Activated naive CD4-positive, alpha-beta T cell treated with anti-CD3 and anti-CD28 coated beads, Interleukin-2, amount 50 U/mL, for 24 hours (primary cell): ENCODE data around the gene DOCK2.

ENCODE experiments used
- H3K27ac Mint-ChIP-seq: one replicate; pipeline ENCODE4 v1.8.0; 2021; ENCODE audit warnings: mild to moderate bottlenecking, mixed read lengths
- H3K27me3 Mint-ChIP-seq: one replicate; pipeline ENCODE4 v1.8.0; 2021; ENCODE audit warnings: mixed read lengths
- H3K36me3 Mint-ChIP-seq: one replicate; pipeline ENCODE4 v1.8.0; 2021; ENCODE audit warnings: mixed read lengths
- H3K4me1 Mint-ChIP-seq: one replicate; pipeline ENCODE4 v1.8.0; 2021; ENCODE audit warnings: mixed read lengths
- H3K4me3 Mint-ChIP-seq: one replicate; pipeline ENCODE4 v1.8.0; 2021; ENCODE audit warnings: mild to moderate bottlenecking, mixed read lengths
- H3K9me3 Mint-ChIP-seq: one replicate; pipeline ENCODE4 v1.8.0; 2021; ENCODE audit warnings: mixed read lengths

Gene DOCK2

GRCh38 chr5:170103447-170103846 lies 466.4 kb downstream of the DOCK2 start:
- Mint-ChIP-seq H3K36me3 (no peaks in the 10 kb centered on the region), H3K9me3 (no peaks in the 10 kb centered on the region), H3K27ac (no peak overlapping the region), H3K27me3 (peaks cover 5% of the 10 kb centered on the region), H3K4me3 (no peak overlapping the region), H3K4me1 (no peaks in the 10 kb centered on the region)

GRCh38 chr5:170104299-170104698 lies 467.2 kb downstream of the DOCK2 start:
- H3K9me3 Mint-ChIP-seq = no peaks in the 10 kb centered on the region
- H3K27ac Mint-ChIP-seq = no peak overlapping the region

GRCh38 chr5:170104710-170105109 lies 467.6 kb downstream of the DOCK2 start:
- no peaks in the 10 kb centered on the region for H3K36me3 Mint-ChIP-seq
- no peaks in the 10 kb centered on the region for H3K4me1 Mint-ChIP-seq
- no peaks in the 10 kb centered on the region for H3K9me3 Mint-ChIP-seq
- H3K27me3 Mint-ChIP-seq = peaks cover 5% of the 10 kb centered on the region
- no peak overlapping the region for H3K4me3 Mint-ChIP-seq
- no peak overlapping the region for H3K27ac Mint-ChIP-seq

More at GRCh38 chr5:170104299-170104698, 467.2 kb downstream of the DOCK2 start:
- Mint-ChIP-seq H3K4me1 (no peaks in the 10 kb centered on the region), H3K4me3 (no peak overlapping the region), H3K27me3 (peaks cover 5% of the 10 kb centered on the region), H3K36me3 (no peaks in the 10 kb centered on the region)

GRCh38 chr5:170105642-170106611 lies 468.9 kb downstream of the DOCK2 start, which contains the start of gene FOXI1:
Gene FOXI1 (plus strand): TSS chr5:170105897. CDS start chr5:170105958, 61 bp downstream.
- Mint-ChIP-seq H3K27me3 (peaks cover 5% of the 10 kb centered on the region), H3K4me3 (no peak within 1 kb of the TSS), H3K27ac (no peak within 1 kb of the TSS), H3K9me3 (no peaks in the 10 kb centered on the region), H3K4me1 (no peaks in the 10 kb centered on the region), H3K36me3 (no peaks in the 10 kb centered on the region)

- H3K27ac Mint-ChIP-seq = no peak overlapping the region
- peaks cover 5% of the 10 kb centered on the region for H3K27me3 Mint-ChIP-seq
- H3K4me1 Mint-ChIP-seq = no peaks in the 10 kb centered on the region
- no peaks in the 10 kb centered on the region for H3K36me3 Mint-ChIP-seq
- H3K9me3 Mint-ChIP-seq = no peaks in the 10 kb centered on the region
- H3K4me3 Mint-ChIP-seq = no peak overlapping the region
These were observed 470.6 kb downstream of the DOCK2 start for GRCh38 chr5:170107674-170108073.

GRCh38 chr5:170108266-170108785 lies 471.3 kb downstream of the DOCK2 start:
- no peak overlapping the region for H3K4me3 Mint-ChIP-seq
- peaks cover 5% of the 10 kb centered on the region for H3K27me3 Mint-ChIP-seq
- no peaks in the 10 kb centered on the region for H3K36me3 Mint-ChIP-seq
- no peaks in the 10 kb centered on the region for H3K9me3 Mint-ChIP-seq
- no peak overlapping the region for H3K27ac Mint-ChIP-seq
- H3K4me1 Mint-ChIP-seq = no peaks in the 10 kb centered on the region

- peaks cover 3% of the 10 kb centered on the region for H3K27me3 Mint-ChIP-seq
These were observed 472.3 kb downstream of the DOCK2 start for GRCh38 chr5:170109059-170110031.

GRCh38 chr5:170110403-170111087 lies 473.5 kb downstream of the DOCK2 start:
- H3K9me3 Mint-ChIP-seq = no peaks in the 10 kb centered on the region
- H3K4me3 Mint-ChIP-seq = no peak overlapping the region
- H3K4me1 Mint-ChIP-seq = no peaks in the 10 kb centered on the region
- no peaks in the 10 kb centered on the region for H3K36me3 Mint-ChIP-seq
- no peak overlapping the region for H3K27ac Mint-ChIP-seq
- H3K27me3 Mint-ChIP-seq = no peaks in the 10 kb centered on the region

More at GRCh38 chr5:170109059-170110031, 472.3 kb downstream of the DOCK2 start:
- Mint-ChIP-seq H3K4me3 (no peak overlapping the region), H3K27ac (no peak overlapping the region), H3K4me1 (no peaks in the 10 kb centered on the region), H3K9me3 (no peaks in the 10 kb centered on the region), H3K36me3 (no peaks in the 10 kb centered on the region)

- no peak overlapping the region for H3K4me3 Mint-ChIP-seq
- H3K36me3 Mint-ChIP-seq = no peaks in the 10 kb centered on the region
- H3K4me1 Mint-ChIP-seq = no peaks in the 10 kb centered on the region
- no peaks in the 10 kb centered on the region for H3K9me3 Mint-ChIP-seq
- H3K27me3 Mint-ChIP-seq = no peaks in the 10 kb centered on the region
- no peak overlapping the region for H3K27ac Mint-ChIP-seq
These were observed 474.2 kb downstream of the DOCK2 start for GRCh38 chr5:170111088-170111785.

- H3K4me3 Mint-ChIP-seq = no peak overlapping the region
- H3K4me1 Mint-ChIP-seq = no peaks in the 10 kb centered on the region
- H3K27ac Mint-ChIP-seq = no peak overlapping the region
- peaks cover 3% of the 10 kb centered on the region for H3K27me3 Mint-ChIP-seq
- no peaks in the 10 kb centered on the region for H3K9me3 Mint-ChIP-seq
- H3K36me3 Mint-ChIP-seq = no peaks in the 10 kb centered on the region
These were observed 475.9 kb downstream of the DOCK2 start for GRCh38 chr5:170112876-170113521.

- no peaks in the 10 kb centered on the region for H3K9me3 Mint-ChIP-seq
- no peak overlapping the region for H3K4me3 Mint-ChIP-seq
- no peak overlapping the region for H3K27ac Mint-ChIP-seq
- H3K36me3 Mint-ChIP-seq = no peaks in the 10 kb centered on the region
- peaks cover 3% of the 10 kb centered on the region for H3K27me3 Mint-ChIP-seq
- H3K4me1 Mint-ChIP-seq = no peaks in the 10 kb centered on the region
These were observed 476.4 kb downstream of the DOCK2 start for GRCh38 chr5:170113522-170113900.

GRCh38 chr5:170114271-170114670 lies 477.2 kb downstream of the DOCK2 start:
- Mint-ChIP-seq H3K36me3 (no peaks in the 10 kb centered on the region), H3K4me3 (no peak overlapping the region), H3K4me1 (no peaks in the 10 kb centered on the region), H3K27me3 (peaks cover 3% of the 10 kb centered on the region), H3K27ac (no peak overlapping the region), H3K9me3 (no peaks in the 10 kb centered on the region)

- Mint-ChIP-seq H3K27me3 (peaks cover 5% of the 10 kb centered on the region), H3K27ac (no peak overlapping the region), H3K4me1 (no peaks in the 10 kb centered on the region), H3K9me3 (no peaks in the 10 kb centered on the region), H3K4me3 (no peak overlapping the region), H3K36me3 (no peaks in the 10 kb centered on the region)
These were observed 478.9 kb downstream of the DOCK2 start for GRCh38 chr5:170115925-170116324.

GRCh38 chr5:170117736-170118135 lies 480.7 kb downstream of the DOCK2 start:
- no peak overlapping the region for H3K4me3 Mint-ChIP-seq
- peaks cover 5% of the 10 kb centered on the region for H3K27me3 Mint-ChIP-seq
- no peaks in the 10 kb centered on the region for H3K36me3 Mint-ChIP-seq
- H3K9me3 Mint-ChIP-seq = no peaks in the 10 kb centered on the region
- no peak overlapping the region for H3K27ac Mint-ChIP-seq
- no peaks in the 10 kb centered on the region for H3K4me1 Mint-ChIP-seq
